GM23338 (cell line): Measurements from ENCODE around the gene MLH1. TPM values are rescaled to one million over a fixed set of nuclear protein-coding genes. Genes with fewer than 3 reads are reported as not detected.

Source experiments
- ATAC-seq: fragments of 200-7000 bp; cut with Tn5 transposase; 3 replicates; pipeline ENCODE4 v1.9.1; 2020
- DNase-seq: peaks from one replicate; pipeline ENCODE4 v3.0.0-alpha.2; 2015; ENCODE audit warnings: low spot score
- H2AFZ ChIP-seq: fragments of 200-600 bp; sonication (generic); 2 replicates; pipeline ENCODE4 v1.8.0; 2016; ENCODE audit warnings: antibody characterized with exemption, mild to moderate bottlenecking, moderate library complexity
- H3F3A ChIP-seq: fragments of 200-600 bp; sonication (generic); replicated peaks from 2 replicates; pipeline ENCODE4 v1.8.0; 2017; ENCODE audit warnings: antibody characterized with exemption, mixed run types, low read depth
- H3K27ac ChIP-seq: fragments of 200-600 bp; sonication (generic); 2 replicates; pipeline ENCODE4 v1.6.1; 2016; ENCODE audit warnings: low read depth
- H3K27me3 ChIP-seq: fragments of 200-600 bp; sonication (generic); 2 replicates; pipeline ENCODE4 v1.8.0; 2016; ENCODE audit warnings: mild to moderate bottlenecking, mixed run types, moderate library complexity; ENCODE audit not compliant: insufficient read depth
- H3K36me3 ChIP-seq: fragments of 200-600 bp; sonication (generic); 2 replicates; pipeline ENCODE4 v1.8.0; 2016; ENCODE audit warnings: mild to moderate bottlenecking; ENCODE audit not compliant: insufficient read depth
- H3K4me1 ChIP-seq: fragments of 200-600 bp; sonication (generic); 2 replicates; pipeline ENCODE4 v1.8.0; 2016; ENCODE audit warnings: mild to moderate bottlenecking, moderate library complexity; ENCODE audit not compliant: insufficient read depth
- H3K4me2 ChIP-seq: fragments of 200-600 bp; sonication (generic); 2 replicates; pipeline ENCODE4 v1.7.1; 2017; ENCODE audit warnings: mixed run types
- H3K4me3 ChIP-seq: fragments of 200-600 bp; sonication (generic); 2 replicates; pipeline ENCODE4 v1.6.1; 2016; ENCODE audit warnings: mixed run types
- H3K79me2 ChIP-seq: fragments of 200-600 bp; sonication (generic); replicated peaks from 2 replicates; pipeline ENCODE4 v1.8.0; 2017; ENCODE audit warnings: mild to moderate bottlenecking; ENCODE audit not compliant: insufficient read depth
- H3K9me2 ChIP-seq: fragments of 200-600 bp; sonication (generic); 2 replicates; pipeline ENCODE4 v1.8.0; 2017; ENCODE audit not compliant: insufficient read depth
- H4K20me1 ChIP-seq: fragments of 200-600 bp; sonication (generic); replicated peaks from 2 replicates; pipeline ENCODE4 v1.8.0; 2017; ENCODE audit warnings: mild to moderate bottlenecking; ENCODE audit not compliant: insufficient read depth
- H3K27ac Mint-ChIP-seq: 2 replicates; pipeline ENCODE4 v1.8.0; 2020; ENCODE audit warnings: inconsistent platforms, mild to moderate bottlenecking, moderate library complexity, mixed read lengths
- H3K27me3 Mint-ChIP-seq: 3 replicates; pipeline ENCODE4 v1.8.0; 2022; ENCODE audit warnings: low read depth, mild to moderate bottlenecking, moderate library complexity, mixed read lengths, inconsistent platforms; ENCODE audit not compliant: insufficient read depth, poor library complexity
- H3K36me3 Mint-ChIP-seq: 3 replicates; pipeline ENCODE4 v1.8.0; 2021; ENCODE audit warnings: low read depth, mild to moderate bottlenecking, inconsistent platforms, moderate library complexity, mixed read lengths
- H3K4me1 Mint-ChIP-seq: 3 replicates; pipeline ENCODE4 v1.8.0; 2020; ENCODE audit warnings: mild to moderate bottlenecking, inconsistent platforms, mixed read lengths
- H3K4me3 Mint-ChIP-seq: 3 replicates; pipeline ENCODE4 v1.8.0; 2021; ENCODE audit warnings: moderate library complexity, mild to moderate bottlenecking, inconsistent platforms, mixed read lengths
- H3K9me3 Mint-ChIP-seq: 3 replicates; pipeline ENCODE4 v1.8.0; 2020; ENCODE audit warnings: moderate library complexity, mild to moderate bottlenecking, inconsistent platforms, mixed read lengths
- EZH2 ChIP-seq: fragments of 200-600 bp; sonication (generic); IDR thresholded peaks from one replicate; pipeline ENCODE4 v1.8.0; 2017; ENCODE audit warnings: antibody characterized with exemption, mild to moderate bottlenecking, low read depth; ENCODE audit not compliant: unreplicated experiment
- POLR2AphosphoS5 ChIP-seq: IDR thresholded peaks from 2 replicates; pipeline ENCODE4 v1.6.1; 2016; ENCODE audit warnings: antibody characterized with exemption, low read depth
- REST ChIP-seq: IDR thresholded peaks from one replicate; pipeline ENCODE4 v1.6.1; 2018; ENCODE audit warnings: antibody characterized with exemption; ENCODE audit not compliant: unreplicated experiment
- STAT1 ChIP-seq: IDR thresholded peaks from one replicate; pipeline ENCODE4 v1.6.1; 2016; ENCODE audit warnings: antibody characterized with exemption; ENCODE audit not compliant: unreplicated experiment
- ZNF114 ChIP-seq: fragments of 250-450 bp; sonication (Bioruptor Pico); IDR thresholded peaks from 2 replicates; pipeline ENCODE4 v1.5.0; 2020; ENCODE audit warnings: mild to moderate bottlenecking, moderate library complexity
- polyA plus RNA-seq: library from polyadenylated mRNA; unstranded; fragments of >200 nt; fragmentation: Nextera tagmentation; extraction: Ambion mirVana; gene quantifications from 2 replicates; pipeline ENCODE4 v1.2.1, GENCODE V29; 2016
- total RNA-seq: library from RNA; depleted of rRNA; stranded (reverse); fragments of >200 nt; shearing (Covaris generic); gene quantifications from 2 replicates; pipeline ENCODE4 v1.2.3, GENCODE V29; 2014
- TF ChIP-seq, protein P1 (sequence below): fragments of 250-450 bp; sonication (Bioruptor Pico); IDR thresholded peaks from 2 replicates; pipeline ENCODE4 v1.5.0; 2020; ENCODE audit warnings: mild to moderate bottlenecking, moderate library complexity
- TF ChIP-seq, protein P2 (sequence below): IDR thresholded peaks from 2 replicates; pipeline ENCODE4 v1.6.1; 2016; ENCODE audit warnings: antibody characterized with exemption
- TF ChIP-seq, protein P3 (sequence below), 2 experiments: fragments of 200-600 bp in 1 of 2; sonication (generic) in 1 of 2; conservative IDR thresholded peaks; 2 replicates each; pipeline versions ENCODE4 v1.5.1 to v1.6.1; 2016 to 2017; ENCODE audit warnings: antibody characterized with exemption in 2 of 2, low read depth in 2 of 2, mild to moderate bottlenecking in 2 of 2, moderate library complexity in 1 of 2

MLH1 gene
- total and polyA plus RNA-seq, 2 experiments from 2014 or later: 31.7 to 58.0 TPM

GRCh38 chr3:37082317-37082716 lies 89.0 kb downstream of the MLH1 start (continued):
- TF ChIP-seq, protein P1, sequence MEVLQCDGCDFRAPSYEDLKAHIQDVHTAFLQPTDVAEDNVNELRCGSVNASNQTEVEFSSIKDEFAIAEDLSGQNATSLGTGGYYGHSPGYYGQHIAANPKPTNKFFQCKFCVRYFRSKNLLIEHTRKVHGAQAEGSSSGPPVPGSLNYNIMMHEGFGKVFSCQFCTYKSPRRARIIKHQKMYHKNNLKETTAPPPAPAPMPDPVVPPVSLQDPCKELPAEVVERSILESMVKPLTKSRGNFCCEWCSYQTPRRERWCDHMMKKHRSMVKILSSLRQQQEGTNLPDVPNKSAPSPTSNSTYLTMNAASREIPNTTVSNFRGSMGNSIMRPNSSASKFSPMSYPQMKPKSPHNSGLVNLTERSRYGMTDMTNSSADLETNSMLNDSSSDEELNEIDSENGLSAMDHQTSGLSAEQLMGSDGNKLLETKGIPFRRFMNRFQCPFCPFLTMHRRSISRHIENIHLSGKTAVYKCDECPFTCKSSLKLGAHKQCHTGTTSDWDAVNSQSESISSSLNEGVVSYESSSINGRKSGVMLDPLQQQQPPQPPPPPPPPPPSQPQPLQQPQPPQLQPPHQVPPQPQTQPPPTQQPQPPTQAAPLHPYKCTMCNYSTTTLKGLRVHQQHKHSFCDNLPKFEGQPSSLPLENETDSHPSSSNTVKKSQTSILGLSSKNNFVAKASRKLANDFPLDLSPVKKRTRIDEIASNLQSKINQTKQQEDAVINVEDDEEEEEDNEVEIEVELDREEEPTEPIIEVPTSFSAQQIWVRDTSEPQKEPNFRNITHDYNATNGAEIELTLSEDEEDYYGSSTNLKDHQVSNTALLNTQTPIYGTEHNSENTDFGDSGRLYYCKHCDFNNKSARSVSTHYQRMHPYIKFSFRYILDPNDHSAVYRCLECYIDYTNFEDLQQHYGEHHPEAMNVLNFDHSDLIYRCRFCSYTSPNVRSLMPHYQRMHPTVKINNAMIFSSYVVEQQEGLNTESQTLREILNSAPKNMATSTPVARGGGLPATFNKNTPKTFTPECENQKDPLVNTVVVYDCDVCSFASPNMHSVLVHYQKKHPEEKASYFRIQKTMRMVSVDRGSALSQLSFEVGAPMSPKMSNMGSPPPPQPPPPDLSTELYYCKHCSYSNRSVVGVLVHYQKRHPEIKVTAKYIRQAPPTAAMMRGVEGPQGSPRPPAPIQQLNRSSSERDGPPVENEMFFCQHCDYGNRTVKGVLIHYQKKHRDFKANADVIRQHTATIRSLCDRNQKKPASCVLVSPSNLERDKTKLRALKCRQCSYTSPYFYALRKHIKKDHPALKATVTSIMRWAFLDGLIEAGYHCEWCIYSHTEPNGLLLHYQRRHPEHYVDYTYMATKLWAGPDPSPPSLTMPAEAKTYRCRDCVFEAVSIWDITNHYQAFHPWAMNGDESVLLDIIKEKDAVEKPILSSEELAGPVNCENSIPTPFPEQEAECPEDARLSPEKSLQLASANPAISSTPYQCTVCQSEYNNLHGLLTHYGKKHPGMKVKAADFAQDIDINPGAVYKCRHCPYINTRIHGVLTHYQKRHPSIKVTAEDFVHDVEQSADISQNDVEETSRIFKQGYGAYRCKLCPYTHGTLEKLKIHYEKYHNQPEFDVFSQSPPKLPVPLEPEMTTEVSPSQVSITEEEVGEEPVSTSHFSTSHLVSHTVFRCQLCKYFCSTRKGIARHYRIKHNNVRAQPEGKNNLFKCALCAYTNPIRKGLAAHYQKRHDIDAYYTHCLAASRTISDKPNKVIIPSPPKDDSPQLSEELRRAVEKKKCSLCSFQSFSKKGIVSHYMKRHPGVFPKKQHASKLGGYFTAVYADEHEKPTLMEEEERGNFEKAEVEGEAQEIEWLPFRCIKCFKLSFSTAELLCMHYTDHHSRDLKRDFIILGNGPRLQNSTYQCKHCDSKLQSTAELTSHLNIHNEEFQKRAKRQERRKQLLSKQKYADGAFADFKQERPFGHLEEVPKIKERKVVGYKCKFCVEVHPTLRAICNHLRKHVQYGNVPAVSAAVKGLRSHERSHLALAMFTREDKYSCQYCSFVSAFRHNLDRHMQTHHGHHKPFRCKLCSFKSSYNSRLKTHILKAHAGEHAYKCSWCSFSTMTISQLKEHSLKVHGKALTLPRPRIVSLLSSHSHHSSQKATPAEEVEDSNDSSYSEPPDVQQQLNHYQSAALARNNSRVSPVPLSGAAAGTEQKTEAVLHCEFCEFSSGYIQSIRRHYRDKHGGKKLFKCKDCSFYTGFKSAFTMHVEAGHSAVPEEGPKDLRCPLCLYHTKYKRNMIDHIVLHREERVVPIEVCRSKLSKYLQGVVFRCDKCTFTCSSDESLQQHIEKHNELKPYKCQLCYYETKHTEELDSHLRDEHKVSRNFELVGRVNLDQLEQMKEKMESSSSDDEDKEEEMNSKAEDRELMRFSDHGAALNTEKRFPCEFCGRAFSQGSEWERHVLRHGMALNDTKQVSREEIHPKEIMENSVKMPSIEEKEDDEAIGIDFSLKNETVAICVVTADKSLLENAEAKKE (CRISPR knock-in tag): no peak
- TF ChIP-seq STAT1: no peak

DNA sequence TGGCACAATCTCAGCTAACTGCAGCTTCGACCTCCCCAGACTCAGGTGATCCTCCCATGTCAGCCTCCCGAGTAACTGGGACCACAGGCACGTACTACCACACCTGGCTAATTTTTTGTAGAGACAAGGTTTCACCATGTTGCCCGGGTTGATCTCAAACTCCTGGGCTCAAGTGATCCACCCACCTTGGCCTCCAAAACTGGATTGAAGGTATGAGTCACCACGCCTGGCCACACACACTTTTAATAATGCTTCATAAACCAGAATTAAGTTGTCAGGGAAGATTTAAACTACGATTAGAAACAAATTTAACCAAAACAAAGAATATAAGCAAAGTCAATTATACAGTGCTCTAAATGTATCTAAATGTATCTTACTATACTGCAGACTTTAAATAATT lies 93.6 kb downstream of the MLH1 start:
- no peaks in the 10 kb centered on the region for H3K79me2 ChIP-seq
- Mint-ChIP-seq H3K36me3 (no peaks in the 10 kb centered on the region; the same call in 1 of the 3 replicates), H3K4me1 (no peaks in the 10 kb centered on the region), H3K27ac (no peak overlapping the region), H3K9me3 (no peaks in the 10 kb centered on the region), H3K4me3 (no peak overlapping the region), H3K27me3 (no peaks in the 10 kb centered on the region)
- no peaks in the 10 kb centered on the region for H3F3A ChIP-seq
- H3K4me1 ChIP-seq: no peaks in the 10 kb centered on the region
- H4K20me1 ChIP-seq: no peaks in the 10 kb centered on the region
- H2AFZ ChIP-seq: no peak overlapping the region
- H3K27ac ChIP-seq: no peak overlapping the region
- no peaks in the 10 kb centered on the region for H3K36me3 ChIP-seq
- H3K4me2 ChIP-seq: no peak overlapping the region
- no peaks in the 10 kb centered on the region for H3K9me2 ChIP-seq
- H3K27me3 ChIP-seq: no peaks in the 10 kb centered on the region
- no peak overlapping the region for H3K4me3 ChIP-seq
- ATAC-seq (no peak), DNase-seq (no peak)
- TF ChIP-seq ZNF114 (CRISPR knock-in tag) (no peak), REST (no peak), EZH2 (no peak), POLR2AphosphoS5 (no peak)
- TF ChIP-seq, protein P2, sequence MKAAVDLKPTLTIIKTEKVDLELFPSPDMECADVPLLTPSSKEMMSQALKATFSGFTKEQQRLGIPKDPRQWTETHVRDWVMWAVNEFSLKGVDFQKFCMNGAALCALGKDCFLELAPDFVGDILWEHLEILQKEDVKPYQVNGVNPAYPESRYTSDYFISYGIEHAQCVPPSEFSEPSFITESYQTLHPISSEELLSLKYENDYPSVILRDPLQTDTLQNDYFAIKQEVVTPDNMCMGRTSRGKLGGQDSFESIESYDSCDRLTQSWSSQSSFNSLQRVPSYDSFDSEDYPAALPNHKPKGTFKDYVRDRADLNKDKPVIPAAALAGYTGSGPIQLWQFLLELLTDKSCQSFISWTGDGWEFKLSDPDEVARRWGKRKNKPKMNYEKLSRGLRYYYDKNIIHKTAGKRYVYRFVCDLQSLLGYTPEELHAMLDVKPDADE: no peak
- TF ChIP-seq, protein P3, sequence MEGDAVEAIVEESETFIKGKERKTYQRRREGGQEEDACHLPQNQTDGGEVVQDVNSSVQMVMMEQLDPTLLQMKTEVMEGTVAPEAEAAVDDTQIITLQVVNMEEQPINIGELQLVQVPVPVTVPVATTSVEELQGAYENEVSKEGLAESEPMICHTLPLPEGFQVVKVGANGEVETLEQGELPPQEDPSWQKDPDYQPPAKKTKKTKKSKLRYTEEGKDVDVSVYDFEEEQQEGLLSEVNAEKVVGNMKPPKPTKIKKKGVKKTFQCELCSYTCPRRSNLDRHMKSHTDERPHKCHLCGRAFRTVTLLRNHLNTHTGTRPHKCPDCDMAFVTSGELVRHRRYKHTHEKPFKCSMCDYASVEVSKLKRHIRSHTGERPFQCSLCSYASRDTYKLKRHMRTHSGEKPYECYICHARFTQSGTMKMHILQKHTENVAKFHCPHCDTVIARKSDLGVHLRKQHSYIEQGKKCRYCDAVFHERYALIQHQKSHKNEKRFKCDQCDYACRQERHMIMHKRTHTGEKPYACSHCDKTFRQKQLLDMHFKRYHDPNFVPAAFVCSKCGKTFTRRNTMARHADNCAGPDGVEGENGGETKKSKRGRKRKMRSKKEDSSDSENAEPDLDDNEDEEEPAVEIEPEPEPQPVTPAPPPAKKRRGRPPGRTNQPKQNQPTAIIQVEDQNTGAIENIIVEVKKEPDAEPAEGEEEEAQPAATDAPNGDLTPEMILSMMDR (conservative IDR thresholded peaks at IDR 0.05; ENCODE audit: low read depth in 2 of 2): no peak
